Lower leg skin (tissue), 4 donors: ENCODE measurements around the gene TMEM231. TPM values are rescaled to one million over a fixed set of nuclear protein-coding genes. Genes with fewer than 3 reads are reported as not detected.
"Not testable (repeated sequence)": the region's sequence is repeated elsewhere in the genome, so short reads cannot be mapped to it uniquely, and the experiment has no call there.

Experiments
- DNase-seq, 2 donors: peaks; one replicate each; pipeline ENCODE4 v3.0.0-alpha.2; 2019; ENCODE audit warnings: low spot score in 2 of 2
- H3K4me3 ChIP-seq: fragments of 200-600 bp; sonication (generic); 2 replicates; pipeline ENCODE4 v1.5.1; 2017; ENCODE audit warnings: mild to moderate bottlenecking, low read depth; ENCODE audit not compliant: poor library complexity, severe bottlenecking
- POLR2A ChIP-seq, 2 donors: fragments of 450-650 bp; IDR thresholded peaks; one replicate each; pipeline ENCODE4 v1.6.1; 2016 to 2017; ENCODE audit warnings: antibody characterized with exemption in 2 of 2, mild to moderate bottlenecking in 1 of 2, moderate library complexity in 1 of 2
- WGBS, 2 donors: methylation state at CpG; one replicate each; pipeline ENCODE4 v1.1.5; 2018; 5-methylcytosine and 5-hydroxymethylcytosine counted together
- intact Hi-C: fragments of 100-400 bp; cut with DNase I; formaldehyde crosslinking; loops from one replicate; pipeline ENCODE4 v1.15.0; 2023; ENCODE audit warnings: low total_unique reads
- total RNA-seq, 4 donors: library from RNA; depleted of rRNA; stranded (reverse); fragments of >200 nt; gene quantifications; one replicate each; pipeline ENCODE4 v1.1.0, GENCODE V29; 2016
- TF ChIP-seq, protein P1 (sequence below), 3 donors: fragments of 450-650 bp; IDR thresholded peaks; one replicate each; pipeline ENCODE4 v1.5.1; 2016; ENCODE audit warnings: antibody characterized with exemption in 3 of 3, mild to moderate bottlenecking in 3 of 3, moderate library complexity in 2 of 3

TMEM231 gene
- total RNA-seq, 4 donors from 2014 or later = 2.6 to 12.8 (median 6.7) TPM

DNA sequence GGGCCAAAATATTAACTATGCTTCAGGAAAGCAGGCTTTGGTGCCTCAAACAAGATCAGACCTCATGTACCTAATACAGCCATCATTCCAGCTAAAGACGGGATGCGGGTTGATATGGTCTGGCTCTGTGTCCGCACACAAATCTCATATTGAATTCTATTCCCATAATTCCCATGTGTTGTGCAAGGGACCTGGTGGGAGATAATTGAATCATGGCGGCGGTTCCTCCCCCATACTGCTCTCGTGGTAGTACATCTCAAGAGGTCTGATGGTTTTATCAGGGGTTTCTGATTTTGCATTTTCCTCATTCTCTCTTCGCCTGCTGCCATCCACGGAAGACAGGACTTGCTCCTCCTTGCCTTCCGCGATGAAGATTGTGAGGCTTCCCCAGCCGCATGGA, 41.8 kb downstream of the TMEM231 start:
- no peak for DNase-seq
- WGBS, 2 donors = 95% methylated on average over 11 of the region's 11 CpGs
- no peak overlapping the region for H3K4me3 ChIP-seq
- intact Hi-C loops = no loop called here
- TF ChIP-seq POLR2A (IDR thresholded peaks at IDR 0.05) = no peak
- TF ChIP-seq, protein P1, sequence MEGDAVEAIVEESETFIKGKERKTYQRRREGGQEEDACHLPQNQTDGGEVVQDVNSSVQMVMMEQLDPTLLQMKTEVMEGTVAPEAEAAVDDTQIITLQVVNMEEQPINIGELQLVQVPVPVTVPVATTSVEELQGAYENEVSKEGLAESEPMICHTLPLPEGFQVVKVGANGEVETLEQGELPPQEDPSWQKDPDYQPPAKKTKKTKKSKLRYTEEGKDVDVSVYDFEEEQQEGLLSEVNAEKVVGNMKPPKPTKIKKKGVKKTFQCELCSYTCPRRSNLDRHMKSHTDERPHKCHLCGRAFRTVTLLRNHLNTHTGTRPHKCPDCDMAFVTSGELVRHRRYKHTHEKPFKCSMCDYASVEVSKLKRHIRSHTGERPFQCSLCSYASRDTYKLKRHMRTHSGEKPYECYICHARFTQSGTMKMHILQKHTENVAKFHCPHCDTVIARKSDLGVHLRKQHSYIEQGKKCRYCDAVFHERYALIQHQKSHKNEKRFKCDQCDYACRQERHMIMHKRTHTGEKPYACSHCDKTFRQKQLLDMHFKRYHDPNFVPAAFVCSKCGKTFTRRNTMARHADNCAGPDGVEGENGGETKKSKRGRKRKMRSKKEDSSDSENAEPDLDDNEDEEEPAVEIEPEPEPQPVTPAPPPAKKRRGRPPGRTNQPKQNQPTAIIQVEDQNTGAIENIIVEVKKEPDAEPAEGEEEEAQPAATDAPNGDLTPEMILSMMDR (IDR thresholded peaks at IDR 0.05) = no peak

DNA sequence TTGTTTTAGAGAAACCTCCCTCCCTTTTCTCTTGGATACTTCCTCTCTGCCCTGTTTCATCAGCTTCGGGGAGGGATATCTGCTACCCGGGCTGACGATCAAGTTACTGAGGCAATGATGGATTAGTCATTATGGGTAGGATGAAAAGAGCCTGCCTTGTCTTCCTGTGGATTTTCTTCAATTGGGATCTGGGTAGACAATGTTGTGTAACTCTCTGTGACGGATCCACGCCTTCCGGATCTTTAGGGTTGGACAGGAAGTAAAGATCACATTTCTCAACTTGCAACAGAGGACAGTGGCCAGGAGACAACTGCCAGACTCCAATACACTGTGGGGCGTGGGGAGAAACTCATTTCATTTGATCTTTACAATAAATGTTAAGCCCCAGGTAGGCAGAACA, 49.5 kb downstream of the TMEM231 start:
- intact Hi-C loops = no loop called here
- peak in 1 of 2 donors; percentile 81 for DNase-seq
- TF ChIP-seq POLR2A (IDR thresholded peaks at IDR 0.05) = no peak
- TF ChIP-seq, protein P1 (IDR thresholded peaks at IDR 0.05) = no peak
- WGBS, 2 donors = 14 to 24% methylated on average over 7 of the region's 7 CpGs
- no peak overlapping the region for H3K4me3 ChIP-seq

DNA sequence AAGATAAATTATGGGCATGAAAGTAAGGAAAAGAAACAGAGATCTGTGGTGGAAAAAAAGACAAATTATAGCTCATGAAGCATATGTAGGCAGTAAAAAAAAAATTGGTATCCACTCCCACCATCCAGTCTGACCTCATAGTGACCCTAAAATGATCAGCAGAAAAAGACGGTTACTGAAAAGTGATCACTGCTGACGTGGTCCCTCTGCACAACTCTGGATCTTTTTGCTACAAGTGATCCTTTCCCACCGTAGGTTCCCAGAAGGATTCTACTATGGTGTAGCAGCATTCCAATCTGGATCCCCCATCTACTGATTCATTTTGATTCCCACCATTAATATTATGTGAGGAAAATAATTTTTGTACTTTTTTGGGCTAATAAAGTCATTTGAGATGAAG, 49.9 kb downstream of the TMEM231 start:
- 66 to 67% methylated on average over 3 of the region's 3 CpGs for WGBS, 2 donors
- intact Hi-C loops = no loop called here
- H3K4me3 ChIP-seq = no peak overlapping the region
- no peak for DNase-seq
- TF ChIP-seq POLR2A (IDR thresholded peaks at IDR 0.05) = no peak
- TF ChIP-seq, protein P1 (IDR thresholded peaks at IDR 0.05) = no peak

DNA sequence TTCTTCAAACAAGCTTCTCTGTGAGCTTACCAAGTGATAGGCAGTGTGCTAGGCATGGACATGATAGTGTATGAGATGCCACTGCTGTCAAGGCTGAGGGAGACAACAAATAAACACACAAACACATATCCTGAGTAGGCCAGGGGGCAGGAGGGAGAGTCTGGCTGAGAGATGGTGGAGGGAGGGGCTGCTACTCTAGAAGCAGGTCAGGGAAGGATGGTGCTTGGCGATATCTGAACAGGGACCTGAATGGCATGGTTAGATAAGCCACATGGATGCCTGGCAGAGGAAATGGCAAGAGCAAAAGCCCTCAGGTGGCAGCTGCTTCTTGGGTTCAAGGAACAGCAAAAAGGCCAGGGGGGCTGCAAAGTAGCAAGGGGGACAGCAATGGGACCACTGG, 52.3 kb downstream of the TMEM231 start:
- intact Hi-C loops = no loop called here
- TF ChIP-seq POLR2A (IDR thresholded peaks at IDR 0.05) = no peak
- H3K4me3 ChIP-seq = no peak overlapping the region
- WGBS, 2 donors = 88 to 100% methylated on average over 1 of the region's 1 CpG
- DNase-seq = no peak

GRCh38 chr16:75502916-75503605, 53.0 kb downstream of the TMEM231 start:
- intact Hi-C loops = no loop called here

GRCh38 chr16:75501820-75502219, 54.2 kb downstream of the TMEM231 start:
- 36 to 48% methylated on average over 6 of the region's 6 CpGs for WGBS, 2 donors
- DNase-seq, intact Hi-C loops, H3K4me3 ChIP-seq: not testable (repeated sequence)

More at GRCh38 chr16:75502916-75503605, 53.0 kb downstream of the TMEM231 start:
- no peak overlapping the region for H3K4me3 ChIP-seq
- no peak for TF ChIP-seq POLR2A (IDR thresholded peaks at IDR 0.05)
- TF ChIP-seq, protein P1 (IDR thresholded peaks at IDR 0.05) = no peak
- WGBS, 2 donors = 92 to 95% methylated on average over 4 of the region's 4 CpGs
- no peak for DNase-seq

- DNase-seq = no peak
- no peak for TF ChIP-seq POLR2A (IDR thresholded peaks at IDR 0.05)
- TF ChIP-seq, protein P1 (IDR thresholded peaks at IDR 0.05) = no peak
- 88 to 89% methylated on average over 5 of the region's 5 CpGs for WGBS, 2 donors
- intact Hi-C loops = no loop called here
- H3K4me3 ChIP-seq = no peak overlapping the region
Measured at GRCh38 chr16:75501359-75501758, 54.7 kb downstream of the TMEM231 start.

DNA sequence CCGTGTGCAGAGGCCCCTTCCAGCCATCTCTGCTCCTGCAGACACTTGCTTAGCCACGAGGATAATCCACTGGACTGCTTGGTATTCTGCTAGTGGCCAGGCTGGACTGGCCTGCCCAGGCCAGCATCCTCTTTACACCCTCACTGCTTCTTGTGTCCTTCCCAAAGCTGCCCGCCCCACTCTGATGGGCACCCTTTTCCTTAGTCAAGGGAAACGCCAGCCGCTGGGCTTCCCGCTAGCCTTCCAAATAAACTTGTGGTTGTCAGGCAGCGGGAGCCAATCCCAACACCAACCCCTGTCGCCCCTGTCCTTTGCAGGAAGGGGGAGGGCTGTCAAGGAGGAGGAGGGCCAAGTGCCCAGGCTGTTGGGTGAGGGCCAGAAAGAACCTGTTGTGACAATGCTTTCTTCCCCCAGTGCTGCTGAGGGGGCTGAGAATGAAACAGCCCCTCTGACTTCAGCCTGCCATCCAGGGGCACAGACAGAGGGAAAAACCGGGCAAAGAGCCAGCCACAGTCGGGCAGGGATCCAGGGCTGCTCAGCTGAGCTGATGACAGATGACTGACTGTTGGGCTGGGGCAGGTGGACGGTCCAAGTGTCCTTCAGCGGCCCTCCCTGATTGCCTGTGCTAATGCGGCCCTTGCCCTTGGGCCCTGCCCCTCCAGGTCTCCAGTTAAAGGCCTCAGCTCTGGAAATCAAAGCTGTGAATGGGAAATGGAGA, 57.3 kb downstream of the TMEM231 start:
- 22 to 35% methylated on average over 9 to 11 of the region's 13 CpGs for WGBS, 2 donors
- intact Hi-C loops, DNase-seq, H3K4me3 ChIP-seq: not testable (repeated sequence)
